GM18867 (cell line): ENCODE results near the gene SHF.

Experiments
- ATAC-seq: cut with Tn5 transposase; IDR thresholded peaks from one replicate; pipeline ENCODE4 v1.9.1; 2021; ENCODE audit warnings: mild to moderate bottlenecking, moderate library complexity; ENCODE audit not compliant: unreplicated experiment

Gene SHF

DNA sequence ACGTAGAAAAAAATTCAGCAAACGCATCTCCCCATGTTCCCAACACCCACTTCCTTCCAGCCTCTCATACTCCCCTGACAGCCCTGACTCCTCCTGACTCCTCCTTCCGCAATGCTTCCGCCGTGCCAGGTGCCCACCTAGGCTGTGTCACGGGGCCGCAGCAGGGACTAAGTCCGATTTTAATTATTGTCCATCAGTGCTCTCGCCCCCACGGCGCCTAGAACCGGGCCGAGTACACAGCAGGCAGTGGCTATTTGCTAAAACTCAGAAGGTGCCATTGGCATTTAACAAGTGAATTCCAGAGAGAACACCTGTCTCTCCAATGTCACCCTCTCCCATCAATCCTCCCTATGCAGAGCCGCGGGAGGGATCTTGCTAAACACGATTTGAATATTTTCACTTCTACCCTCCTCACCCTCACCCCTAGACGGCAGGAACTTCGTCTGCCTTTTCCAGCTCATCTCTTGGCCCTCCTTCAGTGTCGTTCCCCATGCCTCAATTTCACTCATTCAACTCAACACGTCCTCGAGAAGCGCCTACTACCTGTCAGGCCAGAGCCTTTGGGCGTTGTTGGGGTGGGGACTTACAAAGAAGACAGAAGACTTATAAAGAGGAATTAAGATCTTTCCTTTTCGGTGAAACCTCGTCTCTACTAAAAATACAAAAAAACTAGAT lies 11.5 kb upstream of the SHF start:
- ATAC-seq: peak; percentile 14

DNA sequence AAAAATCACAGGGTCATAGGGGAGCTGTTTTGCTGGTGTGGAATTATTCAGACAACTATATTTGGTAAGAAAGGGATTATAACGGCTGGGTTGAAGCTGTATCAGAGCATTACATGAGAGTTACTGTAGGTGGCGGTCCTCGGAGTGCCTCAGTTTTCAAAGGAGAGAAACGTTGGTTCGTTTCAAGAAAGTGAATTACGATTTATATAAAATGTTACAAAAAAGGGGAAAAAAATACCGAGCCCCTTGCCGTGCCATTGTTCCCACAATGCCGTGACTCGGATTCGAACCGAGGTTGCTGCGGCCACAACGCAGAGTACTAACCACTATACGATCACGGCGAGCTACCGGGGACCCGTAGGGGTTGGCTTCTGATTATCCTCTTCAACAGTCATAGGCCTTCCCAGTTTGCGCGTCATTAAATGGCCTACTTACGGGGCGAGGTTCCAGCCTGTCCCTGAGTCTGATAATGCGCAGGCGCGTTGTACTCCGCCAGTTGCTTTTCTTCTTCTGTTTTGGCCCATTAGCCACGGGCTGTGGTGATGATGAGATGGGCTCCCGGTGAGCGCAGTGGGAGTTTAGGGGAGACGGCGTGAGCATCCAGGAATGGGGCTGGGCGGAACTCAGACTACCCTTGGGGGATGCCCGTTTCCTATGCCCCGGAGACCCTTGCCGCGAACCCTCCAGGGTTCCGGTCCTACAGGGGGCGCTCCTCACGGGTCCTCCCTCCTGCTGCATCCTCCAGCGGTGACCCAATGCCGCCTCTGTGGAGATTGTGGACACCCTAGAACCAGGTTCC lies 10.8 kb upstream of the SHF start:
- peak; percentile 66 for ATAC-seq

DNA sequence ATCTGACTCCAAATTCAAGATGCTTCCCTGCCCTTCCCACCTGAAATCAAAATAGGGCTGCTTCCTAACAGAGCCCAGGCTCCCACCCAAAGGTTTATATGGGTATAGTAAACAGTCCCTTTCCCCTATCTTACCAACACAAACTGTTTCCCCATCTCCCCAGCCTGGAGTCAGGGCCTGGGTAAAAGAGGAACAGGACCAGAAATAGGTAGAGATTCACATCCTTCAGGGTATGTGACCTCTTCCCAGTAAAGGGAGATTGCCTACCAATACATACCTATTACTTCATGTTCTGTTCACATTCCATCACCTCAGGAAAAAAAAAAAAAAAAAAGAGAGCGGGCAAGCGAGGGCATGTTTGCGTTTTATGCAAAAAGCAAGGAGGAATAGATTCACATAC lies 9.7 kb upstream of the SHF start:
- no peak for ATAC-seq

DNA sequence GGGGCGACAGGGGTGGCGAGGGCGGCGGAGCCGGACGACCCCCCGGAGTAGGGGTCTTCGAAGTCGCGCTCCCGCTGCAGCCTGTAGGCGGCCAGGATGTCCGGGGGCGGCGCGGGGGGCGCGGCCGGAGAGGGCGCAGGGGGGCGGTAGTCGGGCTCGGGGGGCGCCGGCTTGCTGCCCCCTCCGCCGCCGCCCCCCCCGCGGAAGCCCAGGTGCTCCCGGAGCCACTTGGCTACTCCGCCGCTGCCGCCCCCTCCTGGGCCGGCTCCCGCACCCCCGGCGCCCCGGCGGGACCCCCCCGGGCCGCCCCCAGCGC lies 230 bp downstream of the SHF start:
- ATAC-seq: no peak

DNA sequence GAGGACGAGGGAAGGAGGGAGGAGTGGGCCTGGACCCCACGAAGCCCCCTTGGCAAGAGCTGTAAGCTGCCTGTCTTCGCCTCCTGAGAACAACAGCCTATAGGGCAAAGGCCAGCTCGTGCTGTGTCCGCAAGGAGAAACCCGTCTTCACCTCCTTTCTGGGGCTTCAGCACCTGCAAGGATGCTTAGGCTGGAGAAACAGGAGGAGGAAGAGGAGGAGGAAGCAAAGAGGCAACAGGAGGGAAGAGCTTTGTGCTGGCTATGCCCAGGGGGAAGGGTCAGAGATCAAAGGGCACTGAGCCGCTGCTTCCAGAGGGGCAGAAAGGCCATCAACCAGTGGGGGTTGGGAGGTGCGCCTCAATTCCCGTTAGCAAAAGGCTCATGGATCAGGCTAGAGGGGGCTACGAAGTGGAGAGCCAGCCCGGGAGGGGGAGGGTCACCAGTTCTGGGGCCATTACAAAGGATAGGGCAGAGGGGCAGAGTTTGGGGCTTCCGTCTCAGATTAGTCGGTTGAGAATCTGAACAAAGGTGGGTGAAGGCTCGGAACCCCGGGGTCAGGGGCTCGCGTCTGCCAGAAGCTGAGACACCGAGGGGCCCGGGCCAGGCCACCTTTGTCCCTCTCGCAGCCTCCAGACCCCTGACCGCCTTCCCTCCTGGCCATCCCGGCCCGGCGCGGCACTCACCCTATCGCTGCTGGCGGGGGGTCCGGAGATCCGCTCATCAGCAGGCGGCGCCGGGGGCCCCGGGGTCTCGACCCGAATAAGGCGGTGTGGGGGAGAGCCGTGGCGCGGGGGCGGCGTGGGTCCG lies 792 bp downstream of the SHF start:
- no peak for ATAC-seq

DNA sequence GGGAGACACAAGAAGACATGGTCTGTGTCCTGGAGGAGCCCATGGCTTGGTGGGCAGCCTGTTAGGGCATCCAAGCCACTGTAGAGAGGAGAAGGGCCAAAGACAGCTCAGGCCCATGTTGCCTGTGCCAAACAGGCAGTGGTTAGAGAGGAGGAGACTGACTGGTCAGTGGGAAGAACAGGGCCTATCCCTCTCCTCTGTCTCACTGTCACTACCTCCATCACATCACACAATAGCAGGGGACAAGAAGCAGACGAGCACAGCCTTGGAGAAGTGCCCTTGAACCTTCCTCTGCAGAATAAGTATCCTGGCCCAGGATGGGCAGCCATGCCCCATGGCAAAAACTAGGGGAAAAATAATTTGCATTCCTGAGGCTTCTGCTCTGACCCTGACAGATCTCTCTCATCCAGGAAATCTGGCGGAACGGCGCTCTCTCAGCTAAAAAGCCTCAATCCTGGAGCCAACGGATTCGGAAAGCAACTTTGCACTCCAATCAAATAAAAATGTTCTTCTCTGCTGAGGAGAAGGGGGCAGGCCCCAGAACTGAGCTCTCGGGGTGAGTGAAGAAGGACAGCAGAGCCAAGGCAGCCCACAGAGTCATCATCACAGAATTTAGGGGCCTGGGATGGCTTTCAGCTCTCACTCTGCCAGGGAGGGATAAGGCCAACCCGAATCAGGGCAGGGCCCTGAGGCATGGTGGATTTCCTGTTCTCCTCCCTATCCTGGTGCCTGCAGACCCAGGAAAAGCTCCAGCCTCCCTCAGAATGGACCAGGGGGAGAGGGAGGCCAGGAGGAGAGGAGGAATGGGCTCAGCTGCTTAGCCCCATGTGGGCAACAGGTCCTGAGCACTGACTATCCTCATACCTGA lies 1.6 kb downstream of the SHF start:
- ATAC-seq: no peak

DNA sequence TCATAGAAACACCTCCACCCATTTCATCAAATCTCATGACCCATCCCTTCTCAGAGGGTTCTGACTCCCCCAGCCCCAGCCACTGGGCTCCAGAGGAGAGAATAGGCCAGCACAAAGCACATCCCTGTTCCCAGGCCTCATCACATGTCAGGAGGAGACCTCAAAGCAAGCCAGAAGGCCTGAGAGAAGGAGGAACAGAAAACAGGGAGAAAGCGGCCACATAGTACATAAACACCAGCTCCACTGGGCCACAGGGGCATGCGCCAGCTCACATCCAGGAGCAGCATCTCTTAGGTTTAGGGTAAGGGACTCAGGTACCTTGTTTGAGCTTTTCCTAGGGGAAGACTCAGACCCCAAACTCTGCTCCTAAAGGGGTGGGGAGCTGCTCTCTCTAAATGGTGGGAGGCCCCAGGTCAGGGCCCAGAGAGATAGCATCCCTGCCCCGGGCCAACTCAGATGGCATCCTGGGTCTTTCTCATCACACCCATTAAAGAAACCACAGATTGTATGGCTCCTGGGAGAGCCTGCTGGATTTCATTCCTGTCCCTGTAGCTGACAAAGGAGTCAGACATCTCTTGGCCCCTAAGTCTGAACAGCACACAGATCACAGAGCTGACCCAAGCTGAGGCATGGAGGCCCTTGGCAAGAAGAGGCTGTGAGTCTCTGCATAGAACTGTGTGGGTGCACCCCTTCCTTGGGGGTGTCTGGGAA lies 2.5 kb downstream of the SHF start:
- no peak for ATAC-seq

DNA sequence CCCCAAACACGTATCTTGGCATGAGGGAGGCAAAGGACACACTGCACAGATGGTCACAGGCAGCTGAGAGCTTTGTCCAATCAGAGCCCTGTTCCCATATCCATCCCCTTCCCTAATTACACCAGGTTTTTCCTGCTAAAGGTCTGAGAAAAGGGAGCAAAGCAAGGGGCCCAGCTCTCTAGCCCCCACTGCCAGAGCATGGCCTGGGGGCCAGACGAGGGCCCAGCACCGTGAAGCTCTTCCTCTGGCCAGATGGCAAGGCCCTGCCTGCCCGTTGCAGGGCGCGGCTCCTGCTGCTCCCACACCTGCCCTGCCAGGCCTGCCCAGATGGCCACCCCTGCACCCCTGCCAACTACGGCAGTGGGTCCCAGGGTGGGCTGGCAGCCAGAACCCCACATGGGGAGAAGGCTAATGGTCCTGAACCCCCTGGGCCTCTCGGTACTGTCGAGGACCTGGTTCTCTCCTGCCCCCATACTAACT lies 3.2 kb downstream of the SHF start:
- ATAC-seq: no peak

DNA sequence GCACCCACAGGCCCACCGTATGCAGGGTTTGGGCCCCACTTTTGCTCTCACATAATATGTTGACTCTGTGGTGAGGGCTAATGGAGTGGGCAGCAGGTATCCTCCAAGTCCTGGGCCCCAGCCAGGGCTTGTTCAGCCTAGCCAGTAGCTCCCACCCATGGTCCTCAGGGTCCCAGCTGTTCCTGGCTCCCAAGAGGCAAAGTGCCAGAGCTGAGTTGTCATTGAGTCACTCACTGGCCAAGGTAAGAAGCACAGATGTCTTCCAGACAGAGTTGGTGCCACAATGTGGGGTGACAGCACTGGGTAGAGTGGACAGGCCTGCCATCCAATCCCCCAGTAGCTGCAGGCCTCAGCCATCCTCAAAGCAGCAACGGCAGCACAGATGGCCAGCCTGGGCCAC lies 4.3 kb downstream of the SHF start:
- ATAC-seq: no peak

DNA sequence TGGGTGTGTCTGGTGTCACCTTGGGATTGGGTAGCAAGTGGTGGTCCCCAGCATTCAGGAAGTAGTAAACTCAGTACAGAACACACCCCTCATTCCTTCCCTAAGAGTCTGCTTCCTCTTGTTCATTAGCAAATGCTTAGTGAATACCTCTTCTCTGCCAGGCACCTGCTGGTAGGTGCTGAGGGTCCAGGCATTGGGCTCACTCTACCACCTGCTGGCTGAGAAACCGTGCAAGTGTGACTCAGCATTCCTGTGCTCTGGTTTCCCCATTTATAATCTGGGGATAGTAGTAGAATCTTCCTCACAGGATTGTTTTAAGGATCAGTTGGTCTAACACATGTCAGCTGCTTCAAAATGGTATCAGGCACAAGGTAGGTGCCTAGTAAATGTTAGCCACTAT lies 4.8 kb downstream of the SHF start:
- no peak for ATAC-seq

DNA sequence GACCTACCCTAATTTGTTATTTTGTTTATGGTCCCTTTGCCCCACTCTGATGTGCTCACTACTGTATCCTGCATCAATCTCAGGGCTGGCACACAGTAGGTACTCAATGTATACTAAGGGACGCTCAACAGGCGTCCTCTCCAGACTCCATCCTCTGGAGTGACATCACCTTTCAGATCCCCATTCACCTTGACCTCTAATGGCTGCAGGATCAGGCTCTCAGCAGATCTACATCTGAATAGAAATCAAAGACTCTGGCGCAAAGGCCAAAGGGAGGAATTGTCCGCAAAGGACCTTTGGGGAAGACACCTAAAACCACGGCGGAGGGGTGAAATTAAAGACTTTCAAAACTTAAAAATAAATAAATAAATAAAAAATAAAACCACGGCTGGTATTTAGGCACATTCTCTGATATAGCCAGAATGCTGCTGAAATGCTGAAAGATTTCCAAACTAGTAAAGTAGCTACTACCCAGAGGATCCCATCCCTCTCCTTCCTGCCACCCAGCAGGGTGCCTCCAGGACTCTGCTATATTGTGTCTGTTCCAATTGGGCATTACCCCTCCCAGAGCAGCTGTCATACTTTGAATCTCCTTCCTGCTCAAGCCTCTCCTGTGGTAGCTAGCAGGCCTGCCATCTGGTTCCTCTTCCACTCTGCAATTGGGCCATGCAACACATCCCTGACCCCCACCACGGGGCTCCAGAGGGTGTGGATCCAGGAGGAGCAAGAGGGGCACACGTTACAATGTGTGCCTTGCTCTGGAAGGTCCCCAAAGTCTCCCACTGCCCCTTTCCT lies 6.1 kb downstream of the SHF start:
- no peak for ATAC-seq

DNA sequence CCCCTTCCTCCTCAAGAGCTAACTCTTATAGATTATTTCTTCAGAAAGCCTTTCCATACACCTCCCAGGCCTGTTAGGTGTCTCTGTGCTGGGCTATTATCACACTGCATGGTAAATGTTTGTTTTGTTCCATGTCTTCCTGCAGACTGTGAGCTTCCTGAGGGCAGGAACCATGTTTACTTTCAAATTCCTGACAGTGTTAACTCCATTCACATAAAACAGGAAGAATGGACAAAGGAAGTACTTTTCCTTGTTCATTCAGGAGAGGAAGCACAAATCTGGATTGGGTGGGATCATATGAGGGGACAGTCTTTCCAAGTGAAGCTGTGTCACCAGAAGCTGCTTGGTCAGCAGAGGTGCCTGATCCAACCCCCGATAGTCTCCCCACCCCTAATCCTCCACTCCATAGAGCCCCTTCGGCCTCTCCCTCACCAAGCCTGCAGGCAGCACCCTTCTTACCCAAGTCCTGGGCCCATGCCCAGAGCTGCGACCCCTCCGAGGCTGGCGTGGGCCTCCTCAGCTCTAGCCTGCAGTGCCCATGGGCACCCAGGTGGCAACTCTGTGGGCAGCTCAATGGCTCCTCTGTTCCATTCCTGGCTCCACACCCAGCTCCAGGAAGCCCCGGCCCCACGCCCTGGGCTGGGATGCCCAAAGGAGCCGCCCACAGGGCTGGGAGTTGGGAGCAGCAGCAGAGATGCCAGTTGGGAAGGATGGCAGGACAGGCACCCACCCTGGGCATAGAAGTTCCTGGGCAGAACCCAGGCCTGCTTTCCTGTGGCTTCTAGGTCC lies 6.9 kb downstream of the SHF start:
- ATAC-seq: no peak

DNA sequence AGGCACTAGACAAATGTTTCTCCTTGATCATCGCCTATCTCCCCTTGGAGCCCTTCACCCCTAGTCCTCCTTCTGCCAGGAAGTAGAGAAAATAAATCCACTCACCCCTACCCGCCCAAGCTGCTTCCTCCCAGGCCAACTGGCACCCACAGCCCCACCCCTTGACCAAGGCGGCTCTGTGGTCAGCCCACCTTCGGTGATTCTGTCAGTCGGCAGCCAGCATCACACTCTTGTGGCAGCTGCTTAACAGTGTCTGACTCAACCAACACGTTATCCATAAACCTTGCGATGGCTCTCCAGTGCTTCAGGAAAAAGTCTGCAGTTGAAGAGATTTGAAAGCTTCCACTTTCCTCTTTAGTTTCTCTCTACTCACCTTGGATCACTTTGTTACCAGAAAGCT lies 7.6 kb downstream of the SHF start:
- no peak for ATAC-seq

DNA sequence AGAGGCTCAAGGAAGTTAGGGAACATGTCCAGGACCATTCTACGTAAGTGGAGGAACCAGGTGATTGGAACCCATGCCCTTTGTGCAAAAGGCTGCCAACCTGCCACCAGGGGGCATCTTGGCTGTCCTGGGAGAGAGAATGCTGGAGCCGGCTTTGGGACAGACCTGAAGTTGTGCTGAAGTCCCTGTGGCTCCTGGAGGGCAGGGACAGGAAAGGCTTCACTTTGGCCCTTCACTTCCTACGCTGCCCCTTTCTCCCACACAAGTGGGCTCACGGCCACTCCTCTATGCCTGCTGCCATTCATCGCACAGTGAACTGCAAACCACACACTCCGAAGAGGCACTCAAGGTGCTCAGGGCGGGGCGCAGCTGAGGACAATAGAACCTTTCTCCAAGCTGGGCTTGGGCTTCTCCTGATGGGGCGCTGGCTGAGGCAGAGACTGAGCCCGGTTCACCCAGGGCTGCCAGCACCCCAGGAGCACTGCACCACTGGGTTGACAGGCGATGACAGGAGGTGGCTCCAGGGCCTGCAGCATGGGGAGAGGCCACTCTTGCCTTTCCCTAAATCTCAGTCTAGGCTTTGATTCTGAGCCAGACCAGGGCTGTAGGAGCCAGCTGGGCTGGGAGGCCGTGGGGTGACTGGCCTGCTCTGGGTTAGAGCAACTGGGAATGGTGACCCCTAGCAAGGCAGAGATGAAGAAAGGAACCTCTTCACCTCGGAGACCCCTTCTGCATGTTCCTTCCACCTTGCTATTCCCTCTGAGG lies 8.4 kb downstream of the SHF start:
- no peak for ATAC-seq

DNA sequence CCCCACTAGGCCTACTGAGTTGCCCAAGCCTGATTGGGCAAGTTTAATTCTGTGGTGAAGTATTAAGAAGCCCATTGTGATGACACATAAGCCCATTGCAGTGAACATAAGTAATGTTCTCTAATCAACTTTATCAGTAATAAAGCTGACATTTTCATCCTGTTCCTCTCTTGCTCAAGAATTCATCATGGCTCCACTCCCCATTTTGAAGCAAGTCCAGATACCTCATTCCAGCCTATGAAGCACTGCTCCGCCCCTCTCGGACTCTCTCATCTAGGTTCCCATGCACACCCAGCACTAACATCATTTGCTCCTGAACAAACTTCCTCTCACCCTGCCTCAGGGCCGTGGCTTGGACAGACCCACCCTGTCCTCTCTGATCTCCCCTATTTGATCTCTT lies 10.5 kb downstream of the SHF start:
- no peak for ATAC-seq

DNA sequence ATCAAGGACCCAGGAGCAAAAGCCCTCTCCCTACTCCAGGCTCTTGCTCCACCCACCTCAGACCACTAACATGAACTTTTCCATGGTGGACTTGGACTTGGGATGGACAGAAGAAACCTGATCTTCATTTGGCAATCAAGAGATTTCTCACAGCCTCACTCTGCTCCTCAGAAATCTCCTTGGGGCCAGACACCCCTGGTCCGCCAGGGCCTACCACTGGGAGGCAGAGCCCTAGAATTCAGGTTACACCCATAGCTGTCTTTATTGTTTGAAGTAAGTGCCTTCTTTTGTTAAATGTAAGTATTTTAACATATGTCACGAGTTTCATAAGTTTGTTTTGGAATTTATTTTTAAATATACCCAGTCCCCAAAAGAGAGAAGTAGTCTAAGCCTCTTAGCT lies 13.2 kb downstream of the SHF start:
- ATAC-seq: no peak

DNA sequence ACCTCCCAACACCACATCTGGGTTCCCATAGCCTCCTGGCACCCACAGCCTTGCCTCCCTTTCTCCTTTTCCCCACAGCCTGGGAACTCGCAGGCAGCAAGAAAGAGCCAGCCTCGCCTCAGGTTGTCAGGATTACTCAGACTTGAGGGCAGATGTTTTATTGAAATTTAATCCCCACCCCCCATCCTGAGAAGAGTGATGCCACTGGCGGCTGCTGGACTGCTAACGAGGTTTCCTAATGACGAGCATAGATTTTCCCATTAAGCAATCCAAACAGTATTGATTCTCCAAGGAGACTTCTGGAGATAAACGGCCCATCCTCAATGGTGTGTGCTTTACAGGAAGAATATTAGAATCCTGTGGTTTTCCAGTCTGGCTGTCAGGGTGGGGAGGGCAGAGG lies 13.7 kb downstream of the SHF start:
- ATAC-seq: no peak

DNA sequence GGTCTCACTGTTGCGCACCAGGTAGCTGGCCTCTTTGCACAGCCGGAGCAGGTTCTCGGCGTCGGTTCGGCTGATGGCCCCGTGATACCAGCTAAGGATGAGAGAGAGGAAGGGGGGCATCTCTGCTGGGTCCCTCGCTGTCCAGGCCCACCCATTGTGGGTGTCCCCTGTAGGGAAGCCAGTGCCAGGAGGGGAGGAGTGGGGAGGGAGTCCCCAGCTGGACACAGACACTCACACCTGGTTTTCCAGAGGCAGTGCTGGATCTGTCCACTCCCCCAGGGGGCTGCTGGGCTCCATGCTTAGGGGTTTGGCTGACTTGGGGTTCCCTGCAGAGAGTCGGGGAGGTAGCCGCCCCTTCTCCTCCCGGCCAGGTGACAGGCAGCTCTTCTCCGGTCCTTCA lies 15.9 kb downstream of the SHF start:
- no peak for ATAC-seq
